ENCODE data around the gene ARHGAP5.

The ARHGAP5 gene

DNA sequence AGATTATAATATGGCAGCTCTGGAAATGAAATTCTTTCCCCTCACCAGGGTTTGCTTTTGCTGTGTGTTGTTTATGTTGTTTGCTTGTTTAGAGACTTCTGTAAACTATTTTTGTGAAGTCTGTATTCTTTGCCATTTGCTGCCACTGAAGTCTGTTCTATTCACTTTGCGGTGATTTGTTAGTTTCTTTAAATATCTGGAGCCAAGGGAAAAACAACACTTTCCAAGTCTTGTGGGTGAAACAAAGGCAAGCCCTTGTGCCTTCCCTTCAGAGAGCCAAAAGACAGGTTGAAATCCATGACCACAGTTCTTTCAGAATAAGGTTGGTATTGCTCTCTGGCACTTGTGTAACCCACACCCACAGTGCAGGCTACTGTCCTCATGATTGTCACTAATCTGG, 65.2 kb downstream of the ARHGAP5 start:
- Mint-ChIP-seq H3K27me3 (ENCODE audit: low read depth) (no peaks in the 10 kb centered on the region), H3K9me3 (peaks cover 11% of the 10 kb centered on the region), H3K4me3 (no peak overlapping the region), H3K4me1 (ENCODE audit: low read depth) (no peaks in the 10 kb centered on the region), H3K36me3 (ENCODE audit: low read depth) (peaks cover 30% of the 10 kb centered on the region), H3K27ac (no peak overlapping the region)
- no peak for DNase-seq (ENCODE audit: low spot score)

DNA sequence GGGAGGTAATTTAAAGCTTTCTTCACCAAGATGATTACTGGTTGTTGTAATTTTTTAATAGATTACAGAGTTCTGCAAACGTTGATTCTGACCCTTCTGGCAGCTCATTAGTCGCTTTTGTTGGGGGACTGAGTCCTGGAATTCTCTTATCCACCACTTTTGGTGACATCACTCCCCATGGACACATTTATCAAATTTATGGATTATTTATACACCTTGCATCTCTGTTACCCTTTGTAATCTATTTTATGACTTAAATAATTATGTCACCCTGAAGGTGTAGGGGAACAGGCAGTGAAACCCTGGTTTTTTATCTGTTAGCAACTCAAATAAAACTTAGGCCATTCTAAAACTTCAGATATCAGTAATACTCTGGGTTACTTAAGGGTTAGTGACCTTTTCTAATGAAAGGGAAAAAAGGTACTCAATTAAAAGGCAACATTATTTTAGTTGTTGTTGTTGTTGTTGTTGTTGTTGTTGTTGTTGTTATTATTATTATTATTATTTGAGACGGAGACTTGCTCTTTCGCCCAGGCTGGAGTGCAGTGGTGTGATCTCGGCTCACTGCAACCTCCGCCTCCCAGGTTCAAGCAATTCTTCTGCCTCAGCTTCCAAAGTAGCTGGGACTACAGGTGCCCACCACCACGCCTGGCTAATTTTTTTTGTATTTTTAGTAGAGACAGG, 65.8 kb downstream of the ARHGAP5 start:
- Mint-ChIP-seq H3K36me3 (ENCODE audit: low read depth) (peaks cover 27% of the 10 kb centered on the region), H3K27me3 (ENCODE audit: low read depth) (no peaks in the 10 kb centered on the region), H3K9me3 (peaks cover 10% of the 10 kb centered on the region), H3K27ac (no peak overlapping the region), H3K4me3 (no peak overlapping the region), H3K4me1 (ENCODE audit: low read depth) (no peaks in the 10 kb centered on the region)
- no peak for DNase-seq (ENCODE audit: low spot score)

DNA sequence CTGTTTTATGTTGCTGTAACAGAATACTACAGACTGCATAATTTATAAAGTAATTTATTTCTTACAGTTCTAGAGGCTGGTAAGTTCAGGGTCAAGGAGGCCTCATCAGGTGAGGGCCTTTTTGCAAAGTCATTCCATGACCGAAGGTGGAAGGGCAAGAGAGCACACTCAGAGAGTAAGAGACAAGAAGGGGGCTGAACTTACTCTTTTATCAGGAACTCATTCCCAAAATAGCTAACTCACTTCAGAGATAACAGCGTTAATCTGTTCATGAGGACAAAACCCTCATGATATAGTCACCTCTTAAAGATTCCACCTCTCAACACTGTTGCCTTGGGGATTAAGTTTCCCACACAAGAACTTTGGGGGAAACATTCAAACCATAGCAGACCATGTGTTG, 73.3 kb downstream of the ARHGAP5 start:
- Mint-ChIP-seq H3K9me3 (no peaks in the 10 kb centered on the region), H3K36me3 (ENCODE audit: low read depth) (peaks cover 26% of the 10 kb centered on the region), H3K4me1 (ENCODE audit: low read depth) (no peaks in the 10 kb centered on the region), H3K4me3 (no peak overlapping the region), H3K27ac (no peak overlapping the region), H3K27me3 (ENCODE audit: low read depth) (no peaks in the 10 kb centered on the region)
- no peak for DNase-seq (ENCODE audit: low spot score)

DNA sequence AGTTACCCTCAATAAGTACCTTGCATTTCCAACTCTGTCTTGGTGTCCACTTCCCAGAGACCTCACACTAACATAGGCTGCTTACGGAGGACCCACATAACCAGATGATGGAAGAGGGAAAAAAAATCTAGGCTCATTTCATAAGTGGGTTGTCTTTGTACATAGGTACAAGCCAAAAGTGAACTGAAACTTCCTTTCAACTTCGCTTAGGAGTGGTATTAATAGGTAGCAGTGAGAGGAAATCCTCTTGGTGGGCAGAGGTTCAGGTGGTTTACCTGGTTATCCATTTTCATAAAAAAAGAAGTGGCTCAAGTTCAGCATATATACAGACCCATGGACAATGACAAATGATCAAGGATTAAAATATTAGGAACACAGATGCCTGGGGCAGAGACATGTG, 88.9 kb downstream of the ARHGAP5 start:
- Mint-ChIP-seq H3K9me3 (no peaks in the 10 kb centered on the region), H3K4me1 (ENCODE audit: low read depth) (peaks cover 1% of the 10 kb centered on the region), H3K27ac (no peak overlapping the region), H3K27me3 (ENCODE audit: low read depth) (no peaks in the 10 kb centered on the region), H3K4me3 (no peak overlapping the region), H3K36me3 (ENCODE audit: low read depth) (no peaks in the 10 kb centered on the region)
- DNase-seq (ENCODE audit: low spot score): no peak

DNA sequence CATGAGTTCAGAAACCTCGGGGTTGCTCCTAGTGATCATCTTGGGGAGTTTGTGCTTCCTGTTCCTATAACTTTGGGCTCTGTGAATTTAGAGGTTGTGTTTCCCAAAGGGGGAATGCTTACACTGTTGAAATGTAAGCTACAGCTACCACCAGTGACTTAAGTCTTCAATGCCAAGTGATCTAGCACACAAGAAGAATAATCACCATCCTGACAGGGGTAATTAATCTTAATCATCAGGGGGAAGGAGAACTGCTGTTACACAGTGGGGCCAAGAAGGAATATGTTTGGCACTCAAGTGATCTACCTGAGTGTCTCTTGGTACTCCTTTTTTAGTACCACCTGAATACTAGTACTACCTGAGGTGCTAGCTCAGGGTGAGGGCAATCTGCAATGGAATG, 89.8 kb downstream of the ARHGAP5 start:
- H3K27ac Mint-ChIP-seq: no peak overlapping the region
- DNase-seq (ENCODE audit: low spot score): no peak
- no peaks in the 10 kb centered on the region for H3K36me3 Mint-ChIP-seq (ENCODE audit: low read depth)
- no peak overlapping the region for H3K4me3 Mint-ChIP-seq
- peaks cover 2% of the 10 kb centered on the region for H3K27me3 Mint-ChIP-seq (ENCODE audit: low read depth)
- H3K9me3 Mint-ChIP-seq: no peaks in the 10 kb centered on the region
- peaks cover 1% of the 10 kb centered on the region for H3K4me1 Mint-ChIP-seq (ENCODE audit: low read depth)

DNA sequence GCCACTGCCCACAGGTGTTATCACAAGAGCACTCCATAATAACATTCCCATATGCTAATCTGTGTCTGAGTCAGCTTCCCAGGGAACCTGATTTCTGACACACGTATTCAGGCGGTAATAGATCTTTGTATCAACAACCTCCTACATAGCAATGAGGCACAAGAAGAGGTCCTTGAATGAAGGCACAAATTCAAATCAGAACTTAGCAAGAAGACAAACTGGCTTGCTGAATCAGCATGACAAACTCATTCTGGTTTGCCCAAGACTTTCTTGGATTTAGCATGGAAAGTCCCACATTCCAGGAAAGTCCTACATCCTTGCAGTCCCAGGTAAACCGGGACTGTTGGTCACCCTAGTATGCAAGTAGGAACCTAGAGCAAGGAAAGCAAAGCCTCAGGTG, 90.8 kb downstream of the ARHGAP5 start:
- no peaks in the 10 kb centered on the region for H3K36me3 Mint-ChIP-seq (ENCODE audit: low read depth)
- H3K4me1 Mint-ChIP-seq (ENCODE audit: low read depth): peaks cover 1% of the 10 kb centered on the region
- no peak overlapping the region for H3K4me3 Mint-ChIP-seq
- H3K27me3 Mint-ChIP-seq (ENCODE audit: low read depth): peaks cover 4% of the 10 kb centered on the region
- no peak for DNase-seq (ENCODE audit: low spot score)
- no peaks in the 10 kb centered on the region for H3K9me3 Mint-ChIP-seq
- H3K27ac Mint-ChIP-seq: no peak overlapping the region

DNA sequence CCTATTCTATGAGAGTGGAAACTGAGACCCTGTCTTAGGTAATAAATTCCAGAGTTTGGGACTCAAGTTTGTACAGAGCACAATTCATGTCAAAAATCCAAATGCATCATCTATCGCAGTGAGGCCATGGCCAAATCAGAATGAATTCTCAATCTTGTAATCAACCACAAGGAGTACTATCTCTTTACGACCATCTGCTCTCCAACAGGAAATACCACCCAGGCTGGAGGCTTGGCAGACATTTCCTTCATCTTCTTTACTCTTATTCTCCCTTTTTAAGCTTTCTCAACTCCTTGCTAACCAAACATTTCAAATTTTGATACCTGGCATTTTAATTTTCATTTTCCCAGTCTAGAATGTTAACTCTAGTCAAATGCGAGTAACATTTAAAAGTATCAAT, 92.1 kb downstream of the ARHGAP5 start:
- no peak for DNase-seq (ENCODE audit: low spot score)
- H3K27me3 Mint-ChIP-seq (ENCODE audit: low read depth): peaks cover 4% of the 10 kb centered on the region
- H3K27ac Mint-ChIP-seq: no peak overlapping the region
- H3K36me3 Mint-ChIP-seq (ENCODE audit: low read depth): no peaks in the 10 kb centered on the region
- no peaks in the 10 kb centered on the region for H3K9me3 Mint-ChIP-seq
- no peak overlapping the region for H3K4me3 Mint-ChIP-seq
- H3K4me1 Mint-ChIP-seq (ENCODE audit: low read depth): peaks cover 1% of the 10 kb centered on the region

DNA sequence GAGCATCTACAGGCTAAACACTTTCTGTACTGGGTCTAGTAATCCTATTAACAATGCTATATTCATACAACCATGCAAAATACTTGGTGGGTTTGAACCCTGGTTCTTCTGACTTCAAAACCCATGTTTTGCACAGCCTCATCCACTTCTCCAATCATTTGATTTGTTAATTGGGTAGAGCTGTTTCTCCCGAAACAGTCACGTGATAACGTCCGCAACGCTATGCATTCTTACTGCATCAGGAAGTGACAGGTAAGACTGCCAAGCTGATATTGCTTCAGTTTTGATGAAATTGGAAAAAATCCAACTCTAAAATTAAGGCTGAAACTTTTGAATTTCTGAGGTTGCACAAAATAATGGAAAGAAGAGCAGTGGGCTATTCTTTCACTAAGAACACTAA, 94.4 kb downstream of the ARHGAP5 start:
- H3K27me3 Mint-ChIP-seq (ENCODE audit: low read depth): peaks cover 4% of the 10 kb centered on the region
- no peak overlapping the region for H3K4me3 Mint-ChIP-seq
- DNase-seq (ENCODE audit: low spot score): no peak
- peaks cover 1% of the 10 kb centered on the region for H3K4me1 Mint-ChIP-seq (ENCODE audit: low read depth)
- H3K36me3 Mint-ChIP-seq (ENCODE audit: low read depth): no peaks in the 10 kb centered on the region
- H3K9me3 Mint-ChIP-seq: no peaks in the 10 kb centered on the region
- H3K27ac Mint-ChIP-seq: no peak overlapping the region

DNA sequence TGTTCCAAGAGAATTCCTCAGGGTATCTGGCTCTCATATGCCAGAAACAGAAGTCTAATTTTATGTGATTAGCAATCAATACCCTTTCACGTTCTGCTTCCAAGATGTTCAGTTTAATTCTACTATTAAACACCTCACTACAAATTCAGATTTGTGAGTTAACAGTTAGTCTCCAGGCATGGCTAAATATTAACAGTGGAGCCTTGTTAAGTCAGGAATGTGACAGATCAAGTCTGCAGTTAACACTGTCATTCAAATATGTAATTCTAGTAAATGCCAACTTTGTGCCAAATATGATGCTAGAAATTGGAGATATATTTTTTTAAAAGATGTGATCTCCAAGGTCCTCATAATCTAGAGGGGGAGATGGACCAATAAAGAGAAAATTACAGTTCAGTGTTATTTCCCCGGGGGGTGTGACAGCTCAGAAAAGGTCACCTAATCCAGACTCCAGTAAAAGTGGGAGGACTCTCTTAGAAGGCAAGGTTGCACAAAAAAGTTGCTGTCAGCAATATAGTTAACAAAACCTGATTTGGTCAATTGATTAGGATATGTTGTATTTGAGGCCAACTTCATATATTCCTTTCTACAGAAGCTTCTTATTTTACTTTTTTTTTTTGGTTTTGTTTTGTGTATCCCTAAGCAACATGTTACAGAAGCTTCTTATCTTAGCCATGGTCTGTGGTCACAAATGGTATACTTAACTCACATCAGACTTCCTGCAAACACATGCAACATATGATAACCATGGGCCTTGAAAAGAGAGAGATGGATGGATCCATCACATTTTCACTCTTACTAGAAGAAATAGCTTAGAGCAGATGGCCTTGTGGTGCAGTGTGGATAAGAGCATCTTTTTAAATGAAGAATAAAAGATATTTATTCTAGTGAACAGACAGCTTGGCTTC, 106.3 kb downstream of the ARHGAP5 start:
- Mint-ChIP-seq H3K4me1 (ENCODE audit: low read depth) (peaks cover 7% of the 10 kb centered on the region), H3K27me3 (ENCODE audit: low read depth) (peaks cover 7% of the 10 kb centered on the region), H3K27ac (no peak overlapping the region), H3K36me3 (ENCODE audit: low read depth) (no peaks in the 10 kb centered on the region), H3K4me3 (no peak overlapping the region), H3K9me3 (peaks cover 20% of the 10 kb centered on the region)
- DNase-seq (ENCODE audit: low spot score): no peak

DNA sequence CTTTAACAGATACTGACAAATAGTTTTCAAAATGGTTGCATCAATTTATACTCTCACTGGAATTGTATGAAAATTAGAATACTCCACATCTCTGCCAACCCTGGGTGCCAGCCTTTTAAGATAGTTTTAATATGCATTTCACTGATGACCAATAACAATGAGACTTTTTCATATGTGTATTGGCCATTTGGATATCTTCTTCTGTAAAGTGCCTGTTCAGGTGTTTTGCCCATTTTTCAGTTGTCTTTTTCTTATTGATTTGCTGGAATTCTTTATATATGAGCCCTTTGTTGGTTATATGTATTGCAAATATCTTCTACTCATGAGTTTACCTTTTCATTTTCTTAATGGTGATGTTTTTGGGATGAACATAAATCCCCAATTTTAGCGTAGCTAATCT, 108.0 kb downstream of the ARHGAP5 start:
- peaks cover 7% of the 10 kb centered on the region for H3K27me3 Mint-ChIP-seq (ENCODE audit: low read depth)
- H3K27ac Mint-ChIP-seq: no peak overlapping the region
- H3K9me3 Mint-ChIP-seq: peaks cover 20% of the 10 kb centered on the region
- H3K4me1 Mint-ChIP-seq (ENCODE audit: low read depth): peaks cover 9% of the 10 kb centered on the region
- no peaks in the 10 kb centered on the region for H3K36me3 Mint-ChIP-seq (ENCODE audit: low read depth)
- DNase-seq (ENCODE audit: low spot score): no peak
- H3K4me3 Mint-ChIP-seq: no peak overlapping the region

DNA sequence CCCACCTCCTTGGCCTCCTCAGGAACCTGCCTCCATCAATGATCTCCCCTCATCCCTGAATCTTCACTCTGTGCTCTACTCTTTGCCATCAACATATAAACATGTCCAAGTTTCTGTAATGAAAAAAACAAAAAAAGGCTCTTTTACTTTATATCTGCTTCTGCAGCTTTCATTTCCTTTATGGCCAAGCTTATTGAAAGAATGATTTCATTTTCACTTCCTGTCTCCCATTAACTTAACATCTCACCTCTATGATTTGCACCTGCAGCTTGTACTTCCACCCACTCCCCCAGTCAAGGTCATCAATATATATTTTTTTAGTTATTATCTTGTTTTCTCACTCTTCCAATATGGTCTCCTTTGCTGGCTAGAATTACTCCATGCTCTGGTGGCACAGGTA, 109.1 kb downstream of the ARHGAP5 start:
- H3K36me3 Mint-ChIP-seq (ENCODE audit: low read depth): no peaks in the 10 kb centered on the region
- H3K9me3 Mint-ChIP-seq: peaks cover 20% of the 10 kb centered on the region
- H3K27me3 Mint-ChIP-seq (ENCODE audit: low read depth): no peaks in the 10 kb centered on the region
- DNase-seq (ENCODE audit: low spot score): no peak
- no peak overlapping the region for H3K27ac Mint-ChIP-seq
- no peak overlapping the region for H3K4me3 Mint-ChIP-seq
- H3K4me1 Mint-ChIP-seq (ENCODE audit: low read depth): peaks cover 9% of the 10 kb centered on the region

DNA sequence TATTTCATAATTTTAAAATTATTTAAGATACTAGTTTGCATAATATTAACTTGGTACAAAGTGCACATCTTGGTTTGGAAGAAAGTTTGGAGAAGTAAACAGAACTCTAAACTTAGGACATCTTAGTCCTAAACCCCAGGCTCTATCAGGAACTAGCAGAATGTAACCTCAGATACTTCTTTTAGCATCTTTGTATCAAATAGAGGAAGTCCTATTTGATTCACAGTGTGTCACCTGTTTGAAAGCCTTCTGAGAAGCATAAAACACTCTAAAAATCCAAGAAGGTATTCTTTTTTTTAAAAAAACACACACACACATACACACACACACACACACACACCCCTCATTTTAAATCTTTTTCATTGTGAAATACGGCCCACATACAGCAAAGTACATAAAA, 112.7 kb downstream of the ARHGAP5 start:
- DNase-seq (ENCODE audit: low spot score): no peak
- H3K4me3 Mint-ChIP-seq: no peak overlapping the region
- H3K9me3 Mint-ChIP-seq: peaks cover 11% of the 10 kb centered on the region
- no peak overlapping the region for H3K27ac Mint-ChIP-seq
- peaks cover 7% of the 10 kb centered on the region for H3K4me1 Mint-ChIP-seq (ENCODE audit: low read depth)
- H3K27me3 Mint-ChIP-seq (ENCODE audit: low read depth): no peaks in the 10 kb centered on the region
- H3K36me3 Mint-ChIP-seq (ENCODE audit: low read depth): no peaks in the 10 kb centered on the region

DNA sequence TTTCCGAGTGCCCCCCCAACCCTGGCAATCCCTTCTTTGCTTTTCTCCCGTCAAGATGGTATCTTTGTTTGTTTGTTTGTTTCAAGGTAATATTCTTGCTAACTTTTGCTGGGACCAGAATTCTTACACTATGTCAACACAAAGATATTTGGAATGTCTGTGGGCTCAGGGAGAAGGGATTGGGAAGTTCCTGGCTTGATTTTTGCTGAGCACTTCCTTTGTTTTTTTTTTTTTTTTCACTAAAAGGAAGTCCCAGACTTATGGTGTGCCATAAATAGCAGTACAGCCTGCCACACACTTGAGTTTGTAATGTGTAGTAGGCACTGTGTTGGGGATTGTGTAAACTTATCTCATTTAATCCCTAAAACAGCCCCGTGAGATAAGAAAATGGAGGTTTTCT, 113.6 kb downstream of the ARHGAP5 start:
- no peaks in the 10 kb centered on the region for H3K36me3 Mint-ChIP-seq (ENCODE audit: low read depth)
- peaks cover 4% of the 10 kb centered on the region for H3K9me3 Mint-ChIP-seq
- peaks cover 7% of the 10 kb centered on the region for H3K4me1 Mint-ChIP-seq (ENCODE audit: low read depth)
- H3K27me3 Mint-ChIP-seq (ENCODE audit: low read depth): no peaks in the 10 kb centered on the region
- no peak overlapping the region for H3K27ac Mint-ChIP-seq
- no peak for DNase-seq (ENCODE audit: low spot score)
- no peak overlapping the region for H3K4me3 Mint-ChIP-seq

DNA sequence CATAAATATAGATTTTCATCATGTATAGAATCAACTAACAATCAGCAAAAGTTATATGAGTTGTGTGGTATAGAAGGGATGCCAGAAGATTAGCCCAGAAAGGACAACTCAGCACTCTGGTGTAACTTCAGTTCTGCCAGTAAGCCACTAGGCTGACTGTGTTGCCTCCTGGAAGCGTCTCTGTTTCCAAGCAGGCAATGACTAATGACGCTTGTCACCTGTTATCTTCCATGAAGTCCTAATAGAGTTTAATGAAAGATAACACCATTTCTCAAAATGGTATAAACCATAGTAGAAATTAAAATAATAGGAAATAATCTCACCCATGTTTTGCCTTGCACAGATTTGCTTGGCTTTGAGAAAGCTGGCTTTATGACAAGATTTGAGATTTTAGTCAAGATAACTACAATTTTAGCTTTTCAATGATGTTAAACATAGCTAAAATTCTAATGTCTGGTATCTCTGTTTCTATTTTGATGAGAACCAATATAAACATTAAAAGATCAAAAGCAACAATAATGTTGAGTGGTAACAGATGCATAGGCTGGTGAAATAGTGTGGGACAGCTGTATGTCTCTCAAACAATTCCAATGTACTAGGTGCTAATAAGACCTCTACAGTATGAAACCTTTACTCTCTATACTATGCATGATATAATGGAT, 115.7 kb downstream of the ARHGAP5 start:
- Mint-ChIP-seq H3K9me3 (no peaks in the 10 kb centered on the region), H3K36me3 (ENCODE audit: low read depth) (no peaks in the 10 kb centered on the region), H3K4me3 (no peak overlapping the region), H3K4me1 (ENCODE audit: low read depth) (peaks cover 7% of the 10 kb centered on the region), H3K27me3 (ENCODE audit: low read depth) (peaks cover 4% of the 10 kb centered on the region), H3K27ac (no peak overlapping the region)
- DNase-seq (ENCODE audit: low spot score): no peak
